Naive B cell (primary cell): ENCODE data around the gene NLRP1. TPM values are rescaled to one million over a fixed set of nuclear protein-coding genes. Genes with fewer than 3 reads are reported as not detected.

Experiments used
- ATAC-seq, 2 donors: fragments of 150-1000 bp; cut with Tn5 transposase; 2 replicates each; pipeline ENCODE4 v1.10.0; 2021; ENCODE audit warnings: low read depth in 2 of 2, mild to moderate bottlenecking in 2 of 2, moderate library complexity in 2 of 2
- DNase-seq: peaks from one replicate; pipeline ENCODE4 v3.0.0; 2022
- H3K27ac Mint-ChIP-seq, 6 donors: one replicate each; pipeline ENCODE4 v1.8.0; 2020 to 2022; ENCODE audit warnings: mild to moderate bottlenecking in 6 of 6, mixed read lengths in 6 of 6, moderate library complexity in 5 of 6, inconsistent platforms in 2 of 6
- H3K27me3 Mint-ChIP-seq, 3 donors: one replicate each; pipeline ENCODE4 v1.8.0; 2021 to 2022; ENCODE audit warnings: mixed read lengths in 3 of 3, mild to moderate bottlenecking in 1 of 3
- H3K36me3 Mint-ChIP-seq, 2 donors: one replicate each; pipeline ENCODE4 v1.8.0; 2020 to 2022; ENCODE audit warnings: mixed read lengths in 2 of 2, inconsistent platforms in 1 of 2, mild to moderate bottlenecking in 1 of 2
- H3K4me1 Mint-ChIP-seq, 3 donors: one replicate each; pipeline ENCODE4 v1.8.0; 2020 to 2022; ENCODE audit warnings: mixed read lengths in 3 of 3, inconsistent platforms in 1 of 3, mild to moderate bottlenecking in 1 of 3, moderate library complexity in 1 of 3
- H3K4me3 Mint-ChIP-seq, 8 donors: one replicate each; pipeline ENCODE4 v1.8.0; 2020 to 2022; ENCODE audit warnings: mild to moderate bottlenecking in 8 of 8, mixed read lengths in 8 of 8, moderate library complexity in 8 of 8, inconsistent platforms in 2 of 8
- H3K9me3 Mint-ChIP-seq, 7 donors: one replicate each; pipeline ENCODE4 v1.8.0; 2020 to 2022; ENCODE audit warnings: mixed read lengths in 7 of 7, mild to moderate bottlenecking in 5 of 7, inconsistent platforms in 2 of 7, moderate library complexity in 1 of 7
- polyA plus RNA-seq, 6 donors: library from polyadenylated mRNA; unstranded; fragments of 300-500 nt; fragmentation: Illumina TruSeq; gene quantifications; one replicate each; pipeline ENCODE4 v1.2.3, GENCODE V29; 2021; ENCODE audit warnings: low read depth in 6 of 6

Gene NLRP1
- 10 to 100 TPM in 5 of 6 donors, 1 to 10 TPM in 1; 8.8 to 43.3 (median 18.2) TPM for polyA plus RNA-seq

DNA sequence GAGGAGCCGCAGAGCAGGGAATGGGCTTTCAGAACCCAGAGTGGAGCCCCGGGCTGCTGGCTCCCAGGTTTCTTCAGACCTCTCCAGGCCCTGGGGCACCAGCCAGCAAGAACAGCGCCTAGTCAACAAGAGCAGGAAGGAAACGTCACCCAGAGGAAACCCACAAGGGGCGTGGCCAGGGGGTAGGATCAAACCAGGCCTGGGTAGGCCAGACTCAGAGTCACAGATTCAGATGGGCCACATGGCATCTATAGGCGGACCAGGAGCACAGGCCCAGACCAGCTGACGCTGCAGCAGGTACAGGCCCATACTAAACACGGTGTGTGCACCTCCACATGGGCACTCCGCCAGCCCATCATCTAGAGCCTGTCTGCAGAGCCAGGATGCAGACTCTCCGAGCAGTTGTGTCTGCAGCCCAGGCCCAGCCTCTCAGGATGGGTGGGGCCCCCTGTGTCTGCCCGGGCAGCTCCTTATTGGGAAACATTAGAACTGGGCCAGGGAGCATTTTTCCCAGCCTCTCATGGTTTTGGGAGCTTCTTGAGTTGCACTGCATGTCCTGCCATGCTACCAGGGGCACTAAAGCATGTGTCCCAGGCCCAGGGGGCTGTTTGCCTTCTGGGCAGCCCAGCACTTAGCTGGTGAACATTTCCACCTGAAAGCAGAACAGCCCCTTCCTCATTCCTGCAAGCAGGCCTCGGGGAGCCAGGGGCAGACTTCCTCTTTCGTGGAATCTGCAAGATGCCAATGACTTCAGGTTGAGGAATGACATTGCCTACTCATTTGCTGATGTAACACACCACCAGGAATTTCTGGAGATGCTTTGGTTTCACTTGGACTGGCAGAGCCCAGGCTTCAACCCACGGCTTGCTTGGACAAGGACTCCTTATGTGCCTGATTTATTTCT lies at the start of gene NLRP1:
Gene NLRP1, minus strand, starts transcription at position 127 of the 904 bp plus-strand sequence. CDS start 552 bp downstream, outside the sequence.
- H3K27me3 Mint-ChIP-seq, result no peaks in the 10 kb centered on the region
- peaks cover 48 to 67% (median 56%) of the 10 kb centered on the region in 3 donors for H3K4me1 Mint-ChIP-seq
- ATAC-seq (peak; percentile 95 to 96), DNase-seq (peak; percentile 90)
- H3K36me3 Mint-ChIP-seq, result peaks cover 11 to 12% of the 10 kb centered on the region in 2 donors
- H3K9me3 Mint-ChIP-seq, result no peaks in the 10 kb centered on the region
- H3K27ac Mint-ChIP-seq, result peak within 1 kb of the TSS; percentile 94 to 99 (median 98)
- H3K4me3 Mint-ChIP-seq, result peak within 1 kb of the TSS; percentile 95 to 100 (median 98)

DNA sequence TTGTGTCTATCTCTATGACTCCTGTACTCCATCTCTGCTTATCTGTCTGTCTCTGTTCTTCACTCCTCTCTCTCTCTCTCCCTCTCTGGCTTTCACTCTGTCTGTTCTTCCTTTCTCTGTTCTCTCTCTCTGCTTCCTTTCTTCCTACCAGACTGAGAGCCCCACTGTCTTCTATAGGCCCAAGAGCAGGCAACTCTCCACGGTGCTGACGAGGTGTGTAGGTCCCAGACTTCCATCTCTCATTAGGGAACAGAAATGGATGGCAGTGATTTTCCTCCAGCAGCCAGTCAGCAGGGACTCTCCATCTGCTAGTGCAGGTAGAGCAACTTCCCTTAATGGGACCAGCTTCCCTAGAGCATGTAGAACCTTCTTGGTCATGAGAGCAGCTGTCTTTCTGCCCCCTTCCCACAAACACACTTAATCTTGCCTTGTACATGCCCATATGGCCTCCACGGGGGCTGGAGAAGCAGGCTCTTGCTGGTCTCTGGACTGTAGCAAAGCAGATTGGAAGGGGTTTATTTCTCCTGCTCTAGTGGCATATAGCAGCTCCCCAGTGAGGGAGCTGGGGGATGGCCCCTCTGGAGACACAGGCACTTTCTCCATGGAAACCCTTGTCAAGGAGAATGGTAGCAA lies 47.8 kb upstream of the NLRP1 start:
- H3K4me3 Mint-ChIP-seq, result no peak overlapping the region
- H3K9me3 Mint-ChIP-seq, result peaks cover 0 to 2% (median 0%) of the 10 kb centered on the region in 7 donors
- peaks cover 32 to 43% (median 35%) of the 10 kb centered on the region in 3 donors for H3K27me3 Mint-ChIP-seq
- H3K27ac Mint-ChIP-seq, result no peak overlapping the region
- ATAC-seq (no peak), DNase-seq (no peak)
- no peaks in the 10 kb centered on the region for H3K36me3 Mint-ChIP-seq
- no peaks in the 10 kb centered on the region for H3K4me1 Mint-ChIP-seq

DNA sequence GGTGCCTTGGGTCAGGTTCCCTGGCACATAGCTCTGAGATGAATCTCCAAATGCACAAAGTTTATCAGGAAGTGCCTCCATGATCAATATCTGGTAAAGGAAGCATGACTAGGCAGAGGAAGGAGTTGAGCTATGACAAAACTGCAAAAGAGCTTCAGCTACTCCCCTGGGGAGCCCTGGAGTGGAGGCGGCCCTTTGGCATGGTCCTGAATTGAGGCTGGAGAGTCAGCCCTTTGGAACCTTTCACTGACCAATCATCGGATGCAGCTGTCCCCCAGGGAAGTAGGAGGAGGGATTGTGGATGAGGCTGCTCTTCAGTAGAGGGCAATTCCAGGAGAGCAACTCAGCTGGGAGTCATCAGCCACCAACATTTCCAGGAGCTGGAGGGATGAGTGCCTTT lies 46.1 kb upstream of the NLRP1 start:
- no peak overlapping the region for H3K4me3 Mint-ChIP-seq
- H3K9me3 Mint-ChIP-seq, result peaks cover 0 to 3% (median 0%) of the 10 kb centered on the region in 7 donors
- no peaks in the 10 kb centered on the region for H3K36me3 Mint-ChIP-seq
- DNase-seq (no peak), ATAC-seq (no peak)
- H3K4me1 Mint-ChIP-seq, result no peaks in the 10 kb centered on the region
- no peak overlapping the region for H3K27ac Mint-ChIP-seq
- H3K27me3 Mint-ChIP-seq, result peaks cover 29 to 45% (median 29%) of the 10 kb centered on the region in 3 donors

DNA sequence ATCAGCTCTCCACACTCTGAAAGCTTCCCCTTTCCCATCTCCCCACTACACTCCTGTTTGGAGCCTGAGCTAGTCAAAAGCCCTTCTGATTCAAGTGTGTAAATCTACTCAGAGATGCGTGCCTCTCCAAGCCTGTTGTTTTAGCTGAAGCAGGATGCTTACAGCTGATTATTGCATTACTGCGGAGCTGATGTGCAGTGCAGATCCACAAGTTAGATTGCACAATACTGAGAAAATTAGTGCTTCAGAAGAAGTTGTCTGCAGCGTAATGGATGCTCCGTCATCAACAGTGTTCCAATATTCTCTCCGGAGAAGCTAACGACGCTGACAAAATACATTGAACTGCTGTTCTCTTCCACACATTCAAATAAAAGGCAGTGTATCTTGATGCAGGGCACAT lies 44.8 kb upstream of the NLRP1 start:
- no peak for ATAC-seq
- Mint-ChIP-seq H3K4me3 (no peak overlapping the region), H3K27ac (no peak overlapping the region), H3K9me3 (peaks cover 0 to 3% (median 0%) of the 10 kb centered on the region in 7 donors), H3K4me1 (no peaks in the 10 kb centered on the region), H3K27me3 (peaks cover 29 to 45% (median 29%) of the 10 kb centered on the region in 3 donors), H3K36me3 (no peaks in the 10 kb centered on the region)
- no peak for DNase-seq

DNA sequence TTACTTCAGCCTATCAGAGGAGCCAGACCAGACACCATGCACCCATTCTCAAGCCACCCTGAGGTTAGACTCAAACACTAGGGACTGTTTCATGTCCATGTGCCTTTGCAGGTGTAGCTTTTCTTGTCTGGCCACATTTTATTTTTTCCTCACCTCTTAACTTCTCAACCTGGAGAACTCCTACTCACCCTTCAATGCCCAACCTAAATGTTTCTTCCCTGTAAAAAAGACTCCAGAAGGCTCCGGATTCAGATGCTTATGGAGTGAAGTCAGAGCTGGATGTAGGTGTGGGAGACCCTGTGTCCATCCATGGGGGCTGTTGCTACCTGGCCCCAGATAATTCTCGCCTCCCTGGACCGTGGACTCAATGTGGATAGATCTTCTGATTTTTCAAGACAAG lies 44.0 kb upstream of the NLRP1 start:
- peaks cover 0 to 3% (median 0%) of the 10 kb centered on the region in 7 donors for H3K9me3 Mint-ChIP-seq
- H3K27me3 Mint-ChIP-seq, result peaks cover 29 to 45% (median 29%) of the 10 kb centered on the region in 3 donors
- DNase-seq, result no peak
- H3K4me1 Mint-ChIP-seq, result no peaks in the 10 kb centered on the region
- no peak overlapping the region for H3K27ac Mint-ChIP-seq
- H3K4me3 Mint-ChIP-seq, result no peak overlapping the region
- ATAC-seq, result no peak
- no peaks in the 10 kb centered on the region for H3K36me3 Mint-ChIP-seq

DNA sequence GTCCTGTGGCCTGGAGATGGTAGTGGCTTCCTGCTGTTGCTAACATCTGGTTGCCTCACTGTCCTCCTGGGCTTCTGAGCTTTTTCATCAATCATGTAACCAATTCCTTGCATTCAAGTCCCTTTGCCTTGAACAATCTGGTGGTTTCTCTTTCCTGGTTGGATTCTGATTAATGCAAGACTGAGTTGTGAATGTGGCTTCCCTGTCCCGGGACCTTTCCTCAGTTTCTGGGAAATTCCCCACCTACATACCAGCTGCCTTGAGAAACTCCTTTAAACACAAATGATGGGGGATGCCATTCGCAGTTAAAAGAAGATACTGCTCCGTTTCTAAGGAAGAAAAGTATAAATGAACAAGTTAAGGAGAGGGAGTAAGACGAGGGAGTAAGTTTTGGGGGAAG lies 39.9 kb upstream of the NLRP1 start:
- H3K4me3 Mint-ChIP-seq, result no peak overlapping the region
- H3K27me3 Mint-ChIP-seq, result peaks cover 15 to 33% (median 25%) of the 10 kb centered on the region in 3 donors
- H3K36me3 Mint-ChIP-seq, result no peaks in the 10 kb centered on the region
- H3K27ac Mint-ChIP-seq, result no peak overlapping the region
- peaks cover 0 to 3% (median 0%) of the 10 kb centered on the region in 7 donors for H3K9me3 Mint-ChIP-seq
- DNase-seq, result no peak
- no peak for ATAC-seq
- H3K4me1 Mint-ChIP-seq, result no peaks in the 10 kb centered on the region

DNA sequence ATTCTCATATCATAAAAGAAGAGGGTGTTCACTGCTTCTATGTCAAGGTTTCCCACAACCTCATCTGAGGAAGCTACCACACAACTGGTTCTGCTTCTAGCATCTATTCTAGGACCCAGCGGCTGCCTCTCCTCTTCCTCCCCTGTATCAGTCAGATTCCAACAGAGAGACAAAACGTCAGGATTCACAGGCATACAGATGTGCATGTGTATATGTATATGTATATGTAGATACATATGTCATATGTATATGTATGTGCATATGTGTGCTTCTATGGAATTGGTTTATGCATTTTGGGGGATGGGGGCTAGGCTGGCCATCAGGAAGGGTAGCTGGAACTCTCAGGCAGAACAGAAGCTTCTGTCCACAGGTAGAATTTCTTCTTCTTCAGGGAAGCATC lies 37.4 kb upstream of the NLRP1 start:
- H3K4me3 Mint-ChIP-seq, result no peak overlapping the region
- no peaks in the 10 kb centered on the region for H3K36me3 Mint-ChIP-seq
- DNase-seq, result no peak
- peaks cover 19 to 34% (median 19%) of the 10 kb centered on the region in 3 donors for H3K27me3 Mint-ChIP-seq
- H3K9me3 Mint-ChIP-seq, result peaks cover 0 to 1% (median 0%) of the 10 kb centered on the region in 7 donors
- no peak for ATAC-seq
- H3K4me1 Mint-ChIP-seq, result no peaks in the 10 kb centered on the region
- H3K27ac Mint-ChIP-seq, result no peak overlapping the region

DNA sequence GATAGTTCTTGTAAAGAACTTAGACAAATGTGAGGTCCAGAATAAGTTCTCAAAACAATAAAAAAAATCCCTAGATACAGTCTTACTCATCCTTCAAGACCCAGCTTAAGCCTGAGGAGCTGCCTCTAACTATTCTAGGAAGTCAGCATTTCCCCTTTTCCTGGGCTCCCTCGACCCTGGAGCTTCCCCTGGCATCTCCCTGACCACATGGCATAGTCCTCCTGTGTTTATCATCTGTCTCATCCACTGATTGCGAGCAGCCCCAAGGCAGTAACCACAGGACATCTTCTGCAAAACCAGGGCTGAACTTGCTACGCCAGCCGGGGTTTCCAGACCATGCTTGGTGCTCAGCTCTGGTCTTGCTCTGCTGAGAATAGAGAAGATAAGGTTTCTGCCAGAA lies 36.7 kb upstream of the NLRP1 start:
- DNase-seq, result no peak
- Mint-ChIP-seq H3K36me3 (no peaks in the 10 kb centered on the region), H3K4me3 (no peak overlapping the region), H3K9me3 (peaks cover 0 to 1% (median 0%) of the 10 kb centered on the region in 7 donors), H3K4me1 (no peaks in the 10 kb centered on the region), H3K27me3 (peaks cover 16 to 32% (median 25%) of the 10 kb centered on the region in 3 donors), H3K27ac (no peak overlapping the region)
- no peak for ATAC-seq

DNA sequence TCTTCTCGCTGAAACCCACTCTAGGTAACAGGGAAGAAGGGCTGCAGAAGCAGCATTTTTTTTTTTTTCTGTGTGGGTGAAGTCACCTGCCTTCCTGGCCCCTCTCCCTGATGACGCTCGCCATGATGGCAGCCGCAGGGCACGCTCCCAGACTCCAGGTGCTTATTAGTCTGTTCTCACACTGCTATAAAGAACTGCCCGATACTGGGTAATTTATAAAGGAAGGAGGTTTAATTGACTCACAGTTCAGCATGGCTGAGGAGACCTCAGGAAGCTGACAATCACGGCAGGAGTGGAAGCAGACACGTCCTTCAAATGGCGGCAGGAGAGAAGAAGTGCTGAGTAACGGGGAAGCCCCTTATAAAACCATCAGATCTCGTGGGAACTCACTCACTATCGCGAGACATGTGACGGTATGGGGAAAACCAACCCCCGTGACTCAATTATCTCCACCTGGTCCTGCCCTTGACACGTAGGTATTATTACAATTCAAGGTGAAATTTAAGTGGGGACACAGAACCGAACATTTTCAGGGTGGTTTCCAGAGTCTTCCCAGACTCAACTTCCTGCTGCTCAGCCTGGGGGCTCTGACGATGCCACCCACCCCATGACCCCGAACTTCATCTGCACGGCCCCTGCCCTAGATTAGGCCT lies 34.9 kb upstream of the NLRP1 start:
- no peak for DNase-seq
- H3K27ac Mint-ChIP-seq, result peak overlapping the region in 1 of 6 donors; percentile 27
- no peaks in the 10 kb centered on the region for H3K9me3 Mint-ChIP-seq
- no peak overlapping the region for H3K4me3 Mint-ChIP-seq
- peaks cover 17 to 43% (median 31%) of the 10 kb centered on the region in 3 donors for H3K27me3 Mint-ChIP-seq
- H3K36me3 Mint-ChIP-seq, result no peaks in the 10 kb centered on the region
- H3K4me1 Mint-ChIP-seq, result no peaks in the 10 kb centered on the region
- no peak for ATAC-seq

DNA sequence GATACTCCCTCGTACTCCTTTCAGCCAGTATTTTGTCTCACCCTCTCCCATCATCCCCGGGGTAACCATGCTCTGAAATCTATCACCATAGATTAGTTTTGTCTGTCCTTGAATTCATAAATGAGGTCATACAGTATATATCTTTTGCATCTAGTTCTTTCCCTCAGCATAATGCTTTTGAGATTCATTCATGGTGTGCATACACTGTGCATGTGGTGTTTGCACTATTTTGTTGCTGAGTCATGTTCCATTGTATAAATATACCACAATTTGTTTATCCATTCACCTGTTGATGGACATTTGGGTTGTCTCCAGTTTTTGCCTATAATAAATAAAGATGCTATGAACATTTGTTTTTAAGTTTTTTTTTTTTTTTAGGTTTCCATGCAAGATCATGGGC lies 34.2 kb upstream of the NLRP1 start:
- DNase-seq (no peak), ATAC-seq (no peak)
- Mint-ChIP-seq H3K4me3 (no peak overlapping the region), H3K27me3 (peaks cover 17 to 45% (median 31%) of the 10 kb centered on the region in 3 donors), H3K36me3 (no peaks in the 10 kb centered on the region), H3K27ac (no peak overlapping the region), H3K4me1 (no peaks in the 10 kb centered on the region), H3K9me3 (no peaks in the 10 kb centered on the region)

DNA sequence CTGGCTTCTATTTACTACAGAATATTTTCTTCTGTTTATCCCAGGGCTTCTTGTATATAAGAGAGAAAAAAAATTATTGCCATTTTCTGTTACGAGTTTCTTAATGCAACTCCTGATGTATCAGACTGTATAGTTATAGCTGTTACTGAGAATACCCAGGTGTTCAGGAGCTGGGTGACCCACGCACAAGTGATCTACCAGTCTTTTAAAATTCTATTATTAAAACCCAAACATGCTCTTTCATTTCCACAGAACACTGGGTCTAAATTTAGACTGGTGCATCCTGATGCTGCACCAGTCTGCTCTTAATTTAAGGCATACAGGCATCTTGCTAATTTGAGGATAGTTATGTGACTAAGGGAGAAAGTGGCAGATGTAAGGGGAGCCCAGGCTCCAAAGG lies 31.2 kb upstream of the NLRP1 start:
- DNase-seq, result no peak
- ATAC-seq, result no peak
- H3K9me3 Mint-ChIP-seq, result peaks cover 0 to 2% (median 0%) of the 10 kb centered on the region in 7 donors
- peaks cover 17 to 51% (median 25%) of the 10 kb centered on the region in 3 donors for H3K27me3 Mint-ChIP-seq
- no peaks in the 10 kb centered on the region for H3K36me3 Mint-ChIP-seq
- H3K27ac Mint-ChIP-seq, result no peak overlapping the region
- peaks cover 0 to 4% (median 0%) of the 10 kb centered on the region in 3 donors for H3K4me1 Mint-ChIP-seq
- H3K4me3 Mint-ChIP-seq, result no peak overlapping the region

DNA sequence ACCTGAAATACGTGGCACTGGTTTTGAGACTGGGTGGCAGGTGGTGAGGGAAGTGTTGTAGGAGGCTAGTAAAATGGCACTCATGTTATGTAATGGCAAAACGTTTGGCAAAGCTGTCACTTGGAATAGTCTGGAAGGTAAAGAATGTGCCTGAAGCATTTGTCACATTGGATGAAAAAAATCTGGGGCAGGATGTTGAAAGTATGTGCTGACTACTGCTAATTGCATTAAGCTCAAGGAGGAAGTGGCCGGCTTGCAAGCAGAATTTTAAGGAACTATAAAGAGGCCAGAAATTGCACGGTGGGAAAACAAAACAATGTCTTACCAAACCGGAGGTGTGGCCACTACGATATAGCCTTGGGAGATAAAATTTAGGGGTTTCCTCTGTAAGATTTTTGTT lies 26.6 kb upstream of the NLRP1 start:
- Mint-ChIP-seq H3K27me3 (peaks cover 24 to 48% (median 28%) of the 10 kb centered on the region in 3 donors), H3K4me3 (no peak overlapping the region), H3K36me3 (no peaks in the 10 kb centered on the region), H3K9me3 (peaks cover 0 to 2% (median 0%) of the 10 kb centered on the region in 7 donors), H3K4me1 (peaks cover 0 to 4% (median 0%) of the 10 kb centered on the region in 3 donors), H3K27ac (peak overlapping the region in 1 of 6 donors; percentile 67)
- no peak for ATAC-seq
- no peak for DNase-seq

DNA sequence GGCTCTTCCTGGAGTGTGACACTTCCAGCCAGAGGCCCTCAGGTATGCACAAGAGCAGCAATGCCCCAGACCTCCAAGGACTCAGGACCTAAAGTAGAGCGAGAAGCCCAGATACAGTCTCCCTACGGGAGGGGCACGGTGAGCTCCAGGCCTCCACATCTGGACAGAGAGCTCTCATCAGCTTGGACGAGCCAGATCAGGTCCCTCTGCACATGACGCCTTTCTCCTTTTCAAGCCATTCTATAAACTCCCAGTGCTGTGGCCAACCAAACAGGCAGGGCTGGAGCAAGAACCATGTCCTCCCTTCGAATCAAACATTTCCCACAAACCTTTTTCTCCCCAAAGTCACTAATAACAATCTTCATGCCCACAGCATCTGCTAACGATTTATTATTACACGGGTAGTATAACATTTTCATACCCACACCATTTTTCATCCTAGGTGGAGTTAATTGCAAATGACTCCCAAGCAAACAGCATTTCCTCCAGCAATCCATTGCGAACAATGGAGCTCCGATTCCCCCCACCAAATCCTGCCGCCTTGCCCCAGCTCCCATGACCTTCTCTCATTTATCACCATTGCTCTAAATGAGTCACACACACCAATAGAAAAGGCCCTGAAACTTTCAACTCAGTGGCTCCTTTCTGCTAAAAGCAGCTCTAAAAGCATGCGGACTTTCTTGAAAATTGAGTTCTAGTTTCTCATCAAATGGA lies 24.2 kb upstream of the NLRP1 start:
- Mint-ChIP-seq H3K27ac (no peak overlapping the region), H3K4me3 (no peak overlapping the region), H3K36me3 (no peaks in the 10 kb centered on the region), H3K27me3 (peaks cover 18 to 36% (median 25%) of the 10 kb centered on the region in 3 donors), H3K9me3 (peaks cover 0 to 2% (median 0%) of the 10 kb centered on the region in 7 donors), H3K4me1 (peaks cover 0 to 4% (median 0%) of the 10 kb centered on the region in 3 donors)
- no peak for ATAC-seq
- DNase-seq, result no peak
